Keratinocyte (primary cell): ENCODE measurements around the gene GARIN6. TPM values are rescaled to one million over a fixed set of nuclear protein-coding genes. Genes with fewer than 3 reads are reported as not detected.

Experiments used
- DNase-seq: peaks from one replicate; pipeline ENCODE4 v3.0.0-alpha.2; 2011; ENCODE audit warnings: low read depth, missing footprints, low spot score
- FAIRE-seq: peaks from 2 replicates; lab custom pipeline; 2011; peaks lifted over from hg19 to GRCh38; lab: Jason Lieb, UNC
- H2AFZ ChIP-seq: 2 replicates; pipeline ENCODE4 v1.6.0; 2012; ENCODE audit warnings: low read length, control low read depth, inconsistent platforms; ENCODE audit not compliant: control insufficient read depth
- H3K27ac ChIP-seq: 2 replicates; pipeline ENCODE4 v1.5.1; 2011; ENCODE audit warnings: low read length; ENCODE audit not compliant: control insufficient read depth, insufficient read depth
- H3K27me3 ChIP-seq: 3 replicates; pipeline ENCODE4 v1.6.0; 2011; ENCODE audit warnings: low read length; ENCODE audit not compliant: control insufficient read depth, insufficient read depth; ENCODE audit errors: extremely low read depth
- H3K36me3 ChIP-seq, 2 experiments: 2 replicates in 1 of 2; 3 replicates in 1 of 2; pipeline ENCODE4 v1.5.1; 2011; ENCODE audit warnings: low read length in 2 of 2, mild to moderate bottlenecking in 1 of 2; ENCODE audit not compliant: control insufficient read depth in 2 of 2, insufficient read depth in 2 of 2; ENCODE audit errors: extremely low read depth in 1 of 2
- H3K4me1 ChIP-seq: 3 replicates; pipeline ENCODE4 v1.5.1; 2011; ENCODE audit warnings: low read length; ENCODE audit not compliant: control insufficient read depth, insufficient read depth; ENCODE audit errors: extremely low read depth
- H3K4me2 ChIP-seq: 3 replicates; pipeline ENCODE4 v1.6.0; 2011; ENCODE audit warnings: low read depth, low read length; ENCODE audit not compliant: control insufficient read depth, insufficient read depth; ENCODE audit errors: extremely low read depth
- H3K4me3 ChIP-seq, 3 experiments: fragments of 200-600 bp in 1 of 3; sonication (generic) in 1 of 3; 2 replicates in 2 of 3; 3 replicates in 1 of 3; pipeline ENCODE4 v1.5.1; 2011 to 2016; ENCODE audit warnings: low read length in 3 of 3, mild to moderate bottlenecking in 3 of 3, control low read depth in 2 of 3, inconsistent platforms in 1 of 3, low read depth in 1 of 3, mixed read lengths in 1 of 3, mixed run types in 1 of 3, moderate library complexity in 1 of 3; ENCODE audit not compliant: control insufficient read depth in 2 of 3, insufficient read depth in 2 of 3; ENCODE audit errors: extremely low read depth in 1 of 3
- H3K79me2 ChIP-seq: 2 replicates; pipeline ENCODE4 v1.6.0; 2012; ENCODE audit warnings: low read length; ENCODE audit not compliant: control insufficient read depth, insufficient read depth
- H3K9ac ChIP-seq: 3 replicates; pipeline ENCODE4 v1.6.0; 2011; ENCODE audit warnings: low read length; ENCODE audit not compliant: control insufficient read depth, insufficient read depth; ENCODE audit errors: extremely low read depth
- H3K9me1 ChIP-seq: 3 replicates; pipeline ENCODE4 v1.6.0; 2011; ENCODE audit warnings: low read length; ENCODE audit not compliant: control insufficient read depth, insufficient read depth; ENCODE audit errors: extremely low read depth
- H3K9me3 ChIP-seq: 2 replicates; pipeline ENCODE4 v1.5.1; 2012; ENCODE audit warnings: low read depth, low read length; ENCODE audit not compliant: control insufficient read depth
- H4K20me1 ChIP-seq: 3 replicates; pipeline ENCODE4 v1.6.0; 2011; ENCODE audit warnings: low read length; ENCODE audit not compliant: control insufficient read depth, insufficient read depth; ENCODE audit errors: extremely low read depth
- EZH2 ChIP-seq: IDR thresholded peaks from one replicate; pipeline ENCODE4 v1.6.1; 2012; ENCODE audit warnings: inconsistent platforms, mild to moderate bottlenecking, low read length, moderate library complexity
- dilution Hi-C: fragments of 300-500 bp; cut with MboI; formaldehyde crosslinking; loops from one replicate; pipeline ENCODE4 v1.7.0; 2020; ENCODE audit warnings: low sequenced_read_pairs; ENCODE audit not compliant: extremely low pct_ligation_motif_present
- polyA plus RNA-seq, 5 experiments: library from polyadenylated mRNA; depleted of rRNA in 3 of 5; stranded (reverse) in 3 of 5; stranded (forward) in 1 of 5; unstranded in 1 of 5; fragments of >200 nt; gene quantifications; 1 replicate in 1 of 5; 2 replicates in 3 of 5; 3 replicates in 1 of 5; pipeline versions ENCODE4 v1.2.1 to v1.2.3, GENCODE V29; 2011 to 2012; ENCODE audit warnings: missing spikeins in 2 of 5, low read depth in 1 of 5, low replicate concordance in 1 of 5
- TF ChIP-seq, protein P1 (sequence below), 3 experiments: IDR thresholded peaks in 1 of 3; conservative IDR thresholded peaks in 1 of 3; optimal IDR thresholded peaks in 1 of 3; 2 replicates in 2 of 3; 3 replicates in 1 of 3; pipeline versions ENCODE3 to v1.5.1; 2011; ENCODE audit warnings: low read length in 3 of 3, mild to moderate bottlenecking in 3 of 3, moderate library complexity in 2 of 3, control low read depth in 1 of 3, inconsistent platforms in 1 of 3; ENCODE audit not compliant: insufficient read depth in 2 of 3; ENCODE audit errors: extremely low read depth in 1 of 3

GARIN6 gene
- polyA plus RNA-seq, 1 donor (not counting 4 experiments of a cell fraction or from before 2014, with no cell fraction given), result not detected

DNA sequence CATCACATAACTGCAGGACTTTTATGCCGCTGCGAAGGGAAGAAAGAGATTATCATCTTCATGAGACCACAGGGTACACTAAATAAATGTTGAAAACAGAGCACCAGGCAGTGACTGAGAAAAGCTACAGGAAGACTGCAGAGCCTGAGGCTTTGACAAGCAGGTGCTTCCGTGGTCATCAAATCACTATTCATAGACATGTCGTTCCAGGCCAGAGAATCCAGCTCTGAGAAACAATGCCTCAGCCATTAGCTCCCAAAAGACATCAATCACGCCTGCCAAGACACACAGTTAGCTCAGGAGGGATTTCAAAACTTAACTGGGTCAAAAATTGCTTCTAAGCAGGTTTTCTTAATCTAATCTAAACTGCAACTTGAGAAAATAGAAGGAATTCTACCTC lies 47.2 kb upstream of the GARIN6 start:
- Histone ChIP-seq H3K9ac (no peak overlapping the region), H3K9me1 (no peaks in the 10 kb centered on the region), H3K79me2 (no peaks in the 10 kb centered on the region), H3K4me2 (no peak overlapping the region), H2AFZ (no peak overlapping the region), H4K20me1 (no peaks in the 10 kb centered on the region), H3K4me3 (no peak overlapping the region), H3K4me1 (no peaks in the 10 kb centered on the region), H3K36me3 (no peaks in the 10 kb centered on the region), H3K9me3 (no peaks in the 10 kb centered on the region), H3K27ac (no peak overlapping the region), H3K27me3 (no peaks in the 10 kb centered on the region)
- TF ChIP-seq, protein P1, sequence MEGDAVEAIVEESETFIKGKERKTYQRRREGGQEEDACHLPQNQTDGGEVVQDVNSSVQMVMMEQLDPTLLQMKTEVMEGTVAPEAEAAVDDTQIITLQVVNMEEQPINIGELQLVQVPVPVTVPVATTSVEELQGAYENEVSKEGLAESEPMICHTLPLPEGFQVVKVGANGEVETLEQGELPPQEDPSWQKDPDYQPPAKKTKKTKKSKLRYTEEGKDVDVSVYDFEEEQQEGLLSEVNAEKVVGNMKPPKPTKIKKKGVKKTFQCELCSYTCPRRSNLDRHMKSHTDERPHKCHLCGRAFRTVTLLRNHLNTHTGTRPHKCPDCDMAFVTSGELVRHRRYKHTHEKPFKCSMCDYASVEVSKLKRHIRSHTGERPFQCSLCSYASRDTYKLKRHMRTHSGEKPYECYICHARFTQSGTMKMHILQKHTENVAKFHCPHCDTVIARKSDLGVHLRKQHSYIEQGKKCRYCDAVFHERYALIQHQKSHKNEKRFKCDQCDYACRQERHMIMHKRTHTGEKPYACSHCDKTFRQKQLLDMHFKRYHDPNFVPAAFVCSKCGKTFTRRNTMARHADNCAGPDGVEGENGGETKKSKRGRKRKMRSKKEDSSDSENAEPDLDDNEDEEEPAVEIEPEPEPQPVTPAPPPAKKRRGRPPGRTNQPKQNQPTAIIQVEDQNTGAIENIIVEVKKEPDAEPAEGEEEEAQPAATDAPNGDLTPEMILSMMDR (optimal IDR thresholded peaks at IDR 0.05 in 1 of 3, IDR thresholded peaks at IDR 0.05 in 1 of 3, conservative IDR thresholded peaks at IDR 0.05 in 1 of 3; ENCODE audit: extremely low read depth in 1 of 3, insufficient read depth in 2 of 3, low read length in 3 of 3), result no peak
- TF ChIP-seq EZH2, result no peak
- dilution Hi-C loops, result no loop called here
- no peak for FAIRE-seq
- DNase-seq, result no peak

- TF ChIP-seq, protein P1 (optimal IDR thresholded peaks at IDR 0.05 in 1 of 3, IDR thresholded peaks at IDR 0.05 in 1 of 3, conservative IDR thresholded peaks at IDR 0.05 in 1 of 3; ENCODE audit: extremely low read depth in 1 of 3, insufficient read depth in 2 of 3, low read length in 3 of 3), result no peak
- no peak for TF ChIP-seq EZH2
- no peaks in the 10 kb centered on the region for H3K4me1 ChIP-seq
- no peak overlapping the region for H3K4me3 ChIP-seq
- H2AFZ ChIP-seq, result no peak overlapping the region
- DNase-seq, result no peak
- no peaks in the 10 kb centered on the region for H3K79me2 ChIP-seq
- H3K9ac ChIP-seq, result no peak overlapping the region
- H3K36me3 ChIP-seq, result no peaks in the 10 kb centered on the region
- dilution Hi-C loops, result no loop called here
- H3K9me1 ChIP-seq, result no peaks in the 10 kb centered on the region
- no peaks in the 10 kb centered on the region for H3K27me3 ChIP-seq
- no peaks in the 10 kb centered on the region for H4K20me1 ChIP-seq
- no peak for FAIRE-seq
- H3K27ac ChIP-seq, result no peak overlapping the region
- no peaks in the 10 kb centered on the region for H3K9me3 ChIP-seq
- H3K4me2 ChIP-seq, result no peak overlapping the region
These were observed 37.9 kb upstream of the GARIN6 start for GRCh38 chr12:99609455-99610181.
